Endodermal cell (in vitro differentiated cells): ENCODE results near the gene DENND6B. TPM values are rescaled to one million over a fixed set of nuclear protein-coding genes. Genes with fewer than 3 reads are reported as not detected.

Experiments
- DNase-seq: peaks from one replicate; pipeline ENCODE4 v3.0.0-alpha.2; 2017
- H3K27ac ChIP-seq: 2 replicates; pipeline ENCODE4 v1.5.1; 2013; ENCODE audit warnings: mild to moderate bottlenecking, low read depth, low read length, moderate library complexity
- H3K27me3 ChIP-seq: 2 replicates; pipeline ENCODE4 v1.6.1; 2013; ENCODE audit warnings: mild to moderate bottlenecking, low read length, moderate library complexity; ENCODE audit not compliant: insufficient read depth, control insufficient read depth, poor library complexity, severe bottlenecking
- H3K36me3 ChIP-seq: 2 replicates; pipeline ENCODE4 v1.7.0; 2013; ENCODE audit warnings: mild to moderate bottlenecking, low read length, moderate library complexity; ENCODE audit not compliant: control insufficient read depth, insufficient read depth
- H3K4me1 ChIP-seq: one replicate; pipeline ENCODE4 v1.7.0; 2013; ENCODE audit warnings: low read length; ENCODE audit not compliant: control insufficient read depth, insufficient read depth
- H3K4me3 ChIP-seq: 2 replicates; pipeline ENCODE4 v1.5.1; 2013; ENCODE audit warnings: mild to moderate bottlenecking, low read length, moderate library complexity
- H3K9ac ChIP-seq: 2 replicates; pipeline ENCODE4 v1.6.1; 2013; ENCODE audit warnings: mild to moderate bottlenecking, low read length, moderate library complexity; ENCODE audit not compliant: poor library complexity, severe bottlenecking; ENCODE audit errors: extremely low read depth
- H3K9me3 ChIP-seq: 2 replicates; pipeline ENCODE4 v1.6.1; 2013; ENCODE audit warnings: mild to moderate bottlenecking, low read length, moderate library complexity; ENCODE audit not compliant: control insufficient read depth
- H3K27ac Mint-ChIP-seq: 2 replicates; pipeline ENCODE4 v1.8.0; 2020; ENCODE audit warnings: mixed read lengths
- H3K27me3 Mint-ChIP-seq: 2 replicates; pipeline ENCODE4 v1.8.0; 2021; ENCODE audit warnings: mild to moderate bottlenecking, mixed read lengths; ENCODE audit not compliant: insufficient read depth
- H3K36me3 Mint-ChIP-seq: 2 replicates; pipeline ENCODE4 v1.8.0; 2020; ENCODE audit warnings: low read depth, mixed read lengths
- H3K4me1 Mint-ChIP-seq: 2 replicates; pipeline ENCODE4 v1.8.0; 2020; ENCODE audit warnings: mixed read lengths
- H3K4me3 Mint-ChIP-seq: 2 replicates; pipeline ENCODE4 v1.8.0; 2020; ENCODE audit warnings: mild to moderate bottlenecking, moderate library complexity, mixed read lengths
- H3K9me3 Mint-ChIP-seq: 2 replicates; pipeline ENCODE4 v1.8.0; 2020; ENCODE audit warnings: mild to moderate bottlenecking, mixed read lengths
- CTCF ChIP-seq: fragments of 200-600 bp; sonication (generic); conservative IDR thresholded peaks from 2 replicates; pipeline ENCODE4 v1.5.0; 2021; ENCODE audit warnings: antibody characterized with exemption, mild to moderate bottlenecking
- WGBS, 2 experiments: methylation state at CpG; one replicate each; pipeline versions ENCODE4 v1.1.5 to v1.1.7; 2013; ENCODE audit warnings: missing lambda C conversion rate in 2 of 2, mixed read lengths in 1 of 2; ENCODE audit not compliant: insufficient coverage in 1 of 2, insufficient read length in 1 of 2; 5-methylcytosine and 5-hydroxymethylcytosine counted together
- total RNA-seq, 2 donors: library from RNA; stranded (reverse); fragmentation: NEBNext Ultra II Directional in 1 of 2; extraction: Animal tissue kit (Norgen Biotek cat#: 25700) in 1 of 2; gene quantifications; 2 replicates in 1 of 2; 3 replicates in 1 of 2; pipeline ENCODE4 v1.2.1, GENCODE V29; 2021

DENND6B gene
- total RNA-seq, 2 donors from 2014 or later, result 8.3 to 14.2 TPM

GRCh38 chr22:50272044-50272802 lies 54.6 kb downstream of the DENND6B start:
- H3K36me3 Mint-ChIP-seq, result peaks cover 23% of the 10 kb centered on the region
- no peaks in the 10 kb centered on the region for H3K4me1 Mint-ChIP-seq
- no peak overlapping the region for H3K4me3 ChIP-seq
- peaks cover 5% of the 10 kb centered on the region for H3K4me1 ChIP-seq
- no peak for TF ChIP-seq CTCF
- peaks cover 36% of the 10 kb centered on the region for H3K27me3 ChIP-seq
- peak; percentile 72 for DNase-seq
- H3K4me3 Mint-ChIP-seq, result no peak overlapping the region
- no peak overlapping the region for H3K27ac ChIP-seq
- H3K9me3 Mint-ChIP-seq, result peaks cover 7% of the 10 kb centered on the region
- H3K9me3 ChIP-seq, result peaks cover 4% of the 10 kb centered on the region
- peaks cover 11% of the 10 kb centered on the region for H3K36me3 ChIP-seq
- peaks cover 43% of the 10 kb centered on the region for H3K27me3 Mint-ChIP-seq
- WGBS, 2 experiments, result 48 to 49% methylated on average over 12 to 23 of the region's 26 CpGs
- no peak overlapping the region for H3K27ac Mint-ChIP-seq
- H3K9ac ChIP-seq, result no peak overlapping the region

GRCh38 chr22:50271519-50271970 lies 55.3 kb downstream of the DENND6B start:
- H3K9me3 Mint-ChIP-seq, result peaks cover 5% of the 10 kb centered on the region
- DNase-seq, result peak; percentile 88
- Histone ChIP-seq H3K27me3 (peaks cover 42% of the 10 kb centered on the region), H3K9ac (no peak overlapping the region), H3K4me3 (peak overlapping the region; percentile 66), H3K36me3 (peaks cover 5% of the 10 kb centered on the region), H3K27ac (peak overlapping the region; percentile 66), H3K4me1 (peaks cover 5% of the 10 kb centered on the region), H3K9me3 (peaks cover 3% of the 10 kb centered on the region)
- H3K4me3 Mint-ChIP-seq, result peak overlapping the region; percentile 26
- WGBS, 2 experiments, result 1 to 3% methylated on average over 7 to 38 of the region's 45 CpGs
- H3K36me3 Mint-ChIP-seq, result peaks cover 16% of the 10 kb centered on the region
- peaks cover 48% of the 10 kb centered on the region for H3K27me3 Mint-ChIP-seq
- no peaks in the 10 kb centered on the region for H3K4me1 Mint-ChIP-seq
- H3K27ac Mint-ChIP-seq, result no peak overlapping the region
- TF ChIP-seq CTCF, result peak; percentile 15

GRCh38 chr22:50270666-50271394 lies 56.0 kb downstream of the DENND6B start:
- H3K36me3 Mint-ChIP-seq, result peaks cover 11% of the 10 kb centered on the region
- H3K4me3 ChIP-seq, result peak overlapping the region; percentile 66
- TF ChIP-seq CTCF, result no peak
- no peaks in the 10 kb centered on the region for H3K36me3 ChIP-seq
- H3K27ac Mint-ChIP-seq, result no peak overlapping the region
- peaks cover 44% of the 10 kb centered on the region for H3K27me3 ChIP-seq
- peaks cover 5% of the 10 kb centered on the region for H3K4me1 ChIP-seq
- peak; percentile 94 for DNase-seq
- H3K27me3 Mint-ChIP-seq, result peaks cover 55% of the 10 kb centered on the region
- no peaks in the 10 kb centered on the region for H3K9me3 ChIP-seq
- 5% methylated on average over 28 to 53 of the region's 53 CpGs for WGBS, 2 experiments
- no peak overlapping the region for H3K9ac ChIP-seq
- H3K4me1 Mint-ChIP-seq, result no peaks in the 10 kb centered on the region
- H3K4me3 Mint-ChIP-seq, result peak overlapping the region; percentile 35
- H3K9me3 Mint-ChIP-seq, result peaks cover 3% of the 10 kb centered on the region
- H3K27ac ChIP-seq, result peak overlapping the region; percentile 66
